DOHH2 (cell line): ENCODE data around the gene PSG3.
"Not testable (repeated sequence)": the region's sequence is repeated elsewhere in the genome, so short reads cannot be mapped to it uniquely, and the experiment has no call there.

ENCODE experiments used
- CTCF ChIP-seq: fragments of 200-600 bp; sonication (generic); IDR thresholded peaks from one replicate; pipeline ENCODE4 v1.5.1; 2014; ENCODE audit warnings: antibody characterized with exemption, mild to moderate bottlenecking, low read depth, low read length; ENCODE audit not compliant: poor library complexity, severe bottlenecking
- EZH2phosphoT487 ChIP-seq: fragments of 200-600 bp; sonication (generic); IDR thresholded peaks from 2 replicates; pipeline ENCODE4 v1.6.1; 2017; ENCODE audit warnings: borderline replicate concordance, mild to moderate bottlenecking, antibody characterized with exemption, low read length, moderate library complexity, mixed read lengths

- TF ChIP-seq CTCF, EZH2phosphoT487: not testable (repeated sequence)
These were observed at the start of gene PSG3 for GRCh38 chr19:42740381-42740780.
